GM13977 (cell line): ENCODE results near the gene NKPD1.

ENCODE experiments used
- DNase-seq: peaks from one replicate; pipeline ENCODE4 v3.0.0; 2012; ENCODE audit warnings: low spot score
- in situ Hi-C: fragments of 300-500 bp; cut with MboI; formaldehyde crosslinking; loops from one replicate; pipeline ENCODE4 v1.12.0; 2022; ENCODE audit warnings: low sequenced_read_pairs, low pct_unique_long_range_greater_than_20kb, mixed read lengths, inconsistent platforms; ENCODE audit not compliant: unreplicated experiment
- TF ChIP-seq, protein P1 (sequence below): IDR thresholded peaks from 2 replicates; pipeline ENCODE4 v1.5.1; 2012; ENCODE audit warnings: mild to moderate bottlenecking, control low read depth; ENCODE audit not compliant: insufficient read depth; ENCODE audit errors: extremely low read depth, missing control alignments

NKPD1 gene

DNA sequence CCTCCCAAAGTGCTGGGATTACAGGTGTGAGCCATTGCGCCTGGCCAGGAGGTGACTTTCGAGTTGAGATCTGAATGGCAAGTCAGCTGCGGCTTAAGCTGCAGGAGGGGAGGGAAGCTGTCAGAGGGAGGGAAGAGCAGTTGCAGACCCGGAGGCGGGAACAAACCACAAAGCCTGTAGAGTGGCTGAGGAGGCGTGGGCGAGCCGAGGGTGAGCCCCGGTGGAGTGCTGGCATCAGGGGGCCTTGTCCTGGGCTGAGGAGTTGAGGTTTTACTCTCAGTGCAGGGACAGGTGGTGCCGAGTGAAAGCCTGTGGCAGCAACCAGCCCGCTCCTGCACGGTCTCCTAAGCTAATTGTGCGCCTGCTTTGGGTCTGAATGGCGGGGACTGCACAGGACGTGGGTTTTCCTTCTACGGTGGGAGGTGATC, 43.6 kb downstream of the NKPD1 start:
- TF ChIP-seq, protein P1, sequence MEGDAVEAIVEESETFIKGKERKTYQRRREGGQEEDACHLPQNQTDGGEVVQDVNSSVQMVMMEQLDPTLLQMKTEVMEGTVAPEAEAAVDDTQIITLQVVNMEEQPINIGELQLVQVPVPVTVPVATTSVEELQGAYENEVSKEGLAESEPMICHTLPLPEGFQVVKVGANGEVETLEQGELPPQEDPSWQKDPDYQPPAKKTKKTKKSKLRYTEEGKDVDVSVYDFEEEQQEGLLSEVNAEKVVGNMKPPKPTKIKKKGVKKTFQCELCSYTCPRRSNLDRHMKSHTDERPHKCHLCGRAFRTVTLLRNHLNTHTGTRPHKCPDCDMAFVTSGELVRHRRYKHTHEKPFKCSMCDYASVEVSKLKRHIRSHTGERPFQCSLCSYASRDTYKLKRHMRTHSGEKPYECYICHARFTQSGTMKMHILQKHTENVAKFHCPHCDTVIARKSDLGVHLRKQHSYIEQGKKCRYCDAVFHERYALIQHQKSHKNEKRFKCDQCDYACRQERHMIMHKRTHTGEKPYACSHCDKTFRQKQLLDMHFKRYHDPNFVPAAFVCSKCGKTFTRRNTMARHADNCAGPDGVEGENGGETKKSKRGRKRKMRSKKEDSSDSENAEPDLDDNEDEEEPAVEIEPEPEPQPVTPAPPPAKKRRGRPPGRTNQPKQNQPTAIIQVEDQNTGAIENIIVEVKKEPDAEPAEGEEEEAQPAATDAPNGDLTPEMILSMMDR: no peak
- peak; percentile 67 for DNase-seq
- in situ Hi-C loops: no loop called here

- in situ Hi-C loops: no loop called here
- TF ChIP-seq, protein P1: no peak
- DNase-seq: no peak
These were observed 44.8 kb downstream of the NKPD1 start for GRCh38 chr19:45115809-45116615.

DNA sequence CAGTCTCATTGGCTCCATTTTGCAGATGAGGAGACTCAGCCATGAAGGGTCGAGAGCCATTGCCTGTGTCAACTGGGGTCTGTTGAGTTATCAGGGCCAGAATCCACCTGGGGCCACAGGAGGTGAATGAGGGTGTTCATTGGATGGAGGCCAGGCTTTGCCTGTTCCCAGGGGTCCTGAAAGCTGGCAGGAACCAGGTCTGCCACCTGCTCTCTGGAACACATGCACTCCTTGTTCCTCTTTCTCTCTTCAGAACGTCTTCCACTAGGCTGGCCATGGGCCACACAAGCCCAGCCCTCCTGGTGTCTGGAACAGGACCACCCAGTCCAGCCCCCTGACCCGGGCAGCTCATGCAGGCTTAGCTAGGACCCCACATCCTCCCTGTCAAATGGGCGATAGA, 46.7 kb downstream of the NKPD1 start:
- no peak for DNase-seq
- TF ChIP-seq, protein P1: no peak
- in situ Hi-C loops: no loop called here

GRCh38 chr19:45113628-45114027, 47.2 kb downstream of the NKPD1 start:
- no peak for DNase-seq
- in situ Hi-C loops: no loop called here
- TF ChIP-seq, protein P1: no peak

DNA sequence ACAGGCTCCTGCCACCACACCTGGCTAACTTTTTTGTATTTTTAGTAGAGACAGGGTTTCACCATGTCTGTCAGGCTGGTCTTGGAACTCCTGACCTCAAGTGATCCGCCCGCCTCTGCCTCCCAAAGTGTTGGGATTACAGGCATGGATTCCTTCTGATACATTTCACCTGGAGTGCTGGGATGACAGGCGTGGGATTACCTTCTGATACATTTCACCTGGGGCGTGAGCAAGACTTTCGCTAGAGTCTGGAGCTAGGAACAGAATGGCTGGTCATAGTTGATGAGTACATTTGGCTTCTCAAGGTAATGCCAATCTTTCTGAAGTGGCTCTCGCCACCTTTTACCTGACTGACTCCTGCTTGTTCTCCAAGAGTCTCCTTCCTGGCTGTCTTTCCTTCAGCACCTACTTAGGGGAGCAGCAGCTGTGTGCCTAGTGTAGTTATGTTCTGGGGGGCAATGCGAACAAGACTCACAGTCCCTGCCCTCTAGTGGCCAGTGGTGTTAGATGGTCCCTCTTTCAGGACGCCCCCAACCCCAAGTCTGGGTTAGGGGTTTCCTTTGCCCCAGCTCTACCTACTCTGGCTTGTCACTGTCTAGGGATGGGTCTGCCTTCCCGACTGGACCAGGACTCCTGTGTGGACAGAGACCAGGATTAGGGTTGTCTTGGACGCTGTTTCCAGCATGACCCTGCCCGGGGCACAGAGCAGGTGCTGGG, 48.5 kb downstream of the NKPD1 start:
- in situ Hi-C loops: no loop called here
- DNase-seq: no peak

More for the DNA sequence above, 48.5 kb downstream of the NKPD1 start:
- TF ChIP-seq, protein P1: no peak
